NCI-H345 (cell line): ENCODE measurements around the gene ZNF148.

ENCODE experiments used
- DNase-seq: peaks from one replicate; lab custom pipeline; 2025; lab: John Stamatoyannopoulos, UW

Gene ZNF148

DNA sequence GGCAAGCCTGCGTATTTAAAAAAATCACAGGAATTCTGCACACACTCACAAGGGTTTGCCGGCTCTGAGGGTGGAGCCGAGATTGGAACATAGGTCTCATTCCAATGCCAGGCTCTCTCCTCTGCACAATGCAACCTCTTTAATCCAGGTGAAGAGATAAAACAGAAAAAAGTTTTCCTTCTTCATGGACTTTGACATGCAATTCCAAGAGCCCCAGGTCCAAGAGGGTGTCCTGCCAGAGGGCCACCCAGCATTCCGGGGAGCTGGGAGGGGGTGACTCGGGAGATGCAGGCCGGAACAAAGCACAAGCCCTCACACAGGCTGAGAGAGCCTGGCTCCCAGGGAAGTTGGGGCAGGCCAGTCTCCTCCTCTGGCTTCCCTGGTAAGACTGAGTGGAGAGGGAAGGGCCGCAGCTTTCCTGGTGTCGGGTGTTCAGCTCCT is 155.8 kb downstream of the ZNF148 start:
- no peak for DNase-seq

DNA sequence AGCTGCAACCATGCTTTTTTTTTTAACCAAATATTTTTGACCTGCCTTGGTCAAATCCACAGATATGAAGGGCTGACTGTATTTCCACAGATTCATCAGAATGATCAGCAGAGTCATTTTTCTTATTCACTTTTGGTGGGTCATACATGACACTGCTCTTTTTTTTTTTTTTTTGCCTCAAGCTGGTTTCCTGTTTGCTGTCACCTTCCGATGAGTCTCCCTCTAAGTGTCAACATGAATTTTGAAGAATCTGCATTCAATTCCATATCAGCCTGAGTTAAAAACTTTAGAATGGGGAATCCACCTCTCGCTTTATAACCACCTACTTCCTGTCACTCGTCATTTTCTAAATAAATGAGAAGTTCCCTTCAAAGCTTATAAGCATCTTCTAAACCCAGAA is 160.4 kb downstream of the ZNF148 start:
- DNase-seq: no peak

DNA sequence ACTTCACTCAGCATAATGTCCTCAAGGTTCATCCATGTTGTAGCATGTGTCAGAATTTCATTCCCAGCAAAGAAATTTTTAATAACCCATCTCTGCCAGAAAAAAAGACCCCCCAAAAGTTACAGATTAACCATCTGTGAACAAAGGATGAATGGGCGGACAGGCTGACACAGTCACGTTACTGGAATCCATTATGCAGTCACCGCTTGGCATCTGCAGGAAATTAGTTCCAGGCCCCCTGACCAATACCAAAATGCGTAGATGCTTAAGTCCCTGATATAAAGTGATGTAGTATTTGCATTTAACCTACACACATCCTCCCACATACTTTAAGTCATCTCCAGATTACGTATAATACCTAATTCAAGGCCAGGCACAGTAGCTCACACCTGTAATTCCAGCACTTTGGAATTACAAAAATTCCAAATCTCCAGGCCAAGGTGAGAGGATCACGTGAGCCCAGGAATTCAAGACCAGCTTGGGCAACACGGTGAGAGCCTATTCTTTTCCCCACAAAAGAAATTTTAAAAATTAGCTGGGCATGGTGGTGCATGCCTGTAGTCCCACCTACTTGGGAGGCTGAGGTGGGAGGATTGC is 161.1 kb downstream of the ZNF148 start:
- DNase-seq: no peak

DNA sequence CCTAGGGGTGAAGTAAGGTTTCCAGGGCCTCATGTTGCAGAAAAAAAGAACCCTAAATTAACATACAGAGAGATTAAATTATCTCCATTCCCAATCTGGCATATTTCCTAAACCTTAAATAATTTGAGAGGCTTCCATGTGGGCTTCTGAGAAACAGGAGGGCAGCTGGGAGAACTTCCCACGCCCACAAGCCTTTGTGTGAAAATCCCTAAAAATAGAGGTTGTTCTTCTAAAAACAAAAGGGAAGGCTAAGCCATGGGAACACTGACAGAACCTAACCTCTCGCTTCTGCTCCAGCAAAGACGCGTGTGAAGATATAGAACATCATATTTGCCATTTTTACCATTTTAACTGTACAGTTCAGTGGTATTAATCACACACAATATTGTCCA is 161.8 kb downstream of the ZNF148 start:
- DNase-seq: no peak

DNA sequence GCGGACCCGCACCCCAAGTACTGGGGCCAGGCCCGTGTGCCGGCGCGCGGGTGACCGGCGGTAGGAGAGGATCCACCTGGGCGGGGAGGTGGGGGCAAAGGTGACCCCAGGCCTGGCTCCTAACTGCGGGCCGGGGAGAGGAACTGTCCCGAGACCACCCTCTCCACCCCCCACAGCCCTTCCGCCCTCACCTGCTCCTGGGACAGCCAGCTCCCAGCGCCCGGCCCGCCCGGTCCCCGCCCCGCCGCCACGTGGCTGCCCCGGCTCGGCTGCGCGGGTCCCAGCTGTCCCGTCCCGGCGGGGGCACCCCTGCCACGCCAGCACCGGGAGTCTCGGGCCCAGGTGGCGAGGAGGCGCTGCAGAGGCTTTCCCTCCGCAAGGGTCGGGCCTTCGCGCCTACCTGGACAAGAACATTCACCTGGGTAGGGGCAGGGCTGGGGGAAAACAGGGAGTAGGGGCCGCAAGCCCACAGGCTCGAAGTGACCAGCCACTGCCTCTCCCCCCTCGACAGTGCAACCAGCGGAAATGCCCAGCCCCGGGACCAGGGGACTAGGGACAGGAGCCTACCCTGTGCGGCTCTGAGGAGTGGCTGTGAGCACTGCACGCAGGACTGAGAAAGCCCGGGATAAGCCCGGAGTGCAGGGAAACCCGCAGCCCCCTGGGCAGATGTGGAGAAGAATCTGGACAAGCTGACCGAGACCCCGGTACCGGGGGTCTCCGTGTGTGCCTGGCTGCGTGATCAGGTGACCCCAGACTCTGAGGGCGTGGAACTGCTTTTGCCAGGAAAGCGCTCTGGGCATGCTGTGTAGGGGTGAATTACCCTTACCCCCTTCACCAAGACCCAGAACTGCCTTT is 162.4 kb downstream of the ZNF148 start, which contains the start of gene SLC12A8:
TSS of gene SLC12A8 (minus strand) at position 240 of the 855 bp plus-strand sequence. CDS start 1,399 bp downstream, outside the sequence.
- DNase-seq: no peak

DNA sequence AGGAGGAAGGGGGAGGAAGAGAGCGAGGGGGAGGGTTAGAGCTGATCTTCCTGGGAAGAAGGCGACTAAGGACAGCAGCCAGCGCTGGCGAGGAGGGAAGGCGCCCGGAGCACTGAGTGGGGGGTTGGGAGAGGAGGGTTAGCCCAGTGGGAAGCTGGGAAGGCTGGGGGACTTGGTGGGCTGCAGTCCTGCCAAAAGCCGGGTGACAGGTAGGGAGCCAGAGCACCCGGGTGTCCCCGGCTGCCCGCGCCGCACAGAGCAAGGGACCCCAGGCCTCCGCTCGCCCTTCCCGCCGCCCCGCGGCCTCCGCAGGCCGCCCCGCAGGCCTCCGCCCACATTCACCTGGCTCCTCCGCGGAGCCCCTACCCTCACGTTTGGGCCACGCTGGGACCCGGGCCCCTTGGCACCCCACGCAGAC is 163.0 kb downstream of the ZNF148 start:
- no peak for DNase-seq

DNA sequence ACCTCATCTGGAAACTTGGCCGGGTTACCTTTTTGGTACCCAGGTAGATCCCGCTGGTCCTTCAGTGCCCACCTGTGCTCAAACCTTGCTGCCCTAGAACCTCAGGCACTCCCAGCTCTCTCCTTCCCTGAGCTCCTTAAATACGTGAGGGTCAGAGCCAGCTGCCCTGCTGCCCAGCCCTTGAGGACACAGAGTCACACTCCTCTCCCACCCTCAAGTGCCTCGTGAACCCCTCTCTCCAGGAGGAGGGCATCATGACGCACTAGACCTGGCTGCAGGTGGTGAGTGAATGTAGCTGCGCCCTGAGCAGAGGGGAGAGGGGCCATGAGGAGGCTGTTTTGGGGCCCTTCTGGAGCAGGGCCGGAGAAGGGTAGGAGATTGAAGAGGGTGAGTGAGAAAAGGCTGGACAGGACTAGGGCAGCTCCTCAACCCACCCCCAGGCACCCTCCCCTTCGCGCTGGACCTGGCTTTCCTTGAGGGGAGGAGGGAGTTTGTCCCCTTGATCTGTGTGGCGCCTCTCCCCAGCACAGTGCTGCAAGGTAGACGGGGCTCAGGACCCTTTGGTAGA is 163.5 kb downstream of the ZNF148 start:
- no peak for DNase-seq

DNA sequence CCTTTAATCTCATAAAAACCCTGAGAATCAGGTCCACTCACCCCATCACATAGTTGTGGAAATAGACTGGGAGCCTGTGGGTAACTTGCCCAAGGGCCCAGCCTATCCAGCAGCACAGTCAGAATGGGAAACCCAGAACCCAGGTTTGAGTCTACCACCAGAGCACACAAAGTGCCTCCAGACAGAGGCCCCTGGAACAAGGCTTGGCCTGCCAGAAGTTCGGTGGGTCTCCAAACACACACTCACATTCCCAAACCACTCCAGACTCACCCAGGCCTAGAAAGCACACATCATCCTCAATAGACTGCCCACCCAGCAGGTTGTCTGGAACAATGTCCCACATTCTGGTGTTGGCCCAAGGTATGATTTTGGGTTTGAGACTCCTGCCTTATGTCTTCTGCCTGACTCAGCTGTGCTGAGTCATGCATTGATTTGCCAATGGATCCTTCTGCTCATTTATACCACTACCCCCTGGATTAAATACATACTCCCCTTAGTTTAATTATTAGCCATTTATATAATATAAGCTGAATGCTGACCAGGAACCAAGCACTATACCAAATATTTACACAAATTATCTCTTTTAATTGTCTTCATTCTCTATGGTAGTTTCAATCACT is 167.1 kb downstream of the ZNF148 start:
- no peak for DNase-seq

DNA sequence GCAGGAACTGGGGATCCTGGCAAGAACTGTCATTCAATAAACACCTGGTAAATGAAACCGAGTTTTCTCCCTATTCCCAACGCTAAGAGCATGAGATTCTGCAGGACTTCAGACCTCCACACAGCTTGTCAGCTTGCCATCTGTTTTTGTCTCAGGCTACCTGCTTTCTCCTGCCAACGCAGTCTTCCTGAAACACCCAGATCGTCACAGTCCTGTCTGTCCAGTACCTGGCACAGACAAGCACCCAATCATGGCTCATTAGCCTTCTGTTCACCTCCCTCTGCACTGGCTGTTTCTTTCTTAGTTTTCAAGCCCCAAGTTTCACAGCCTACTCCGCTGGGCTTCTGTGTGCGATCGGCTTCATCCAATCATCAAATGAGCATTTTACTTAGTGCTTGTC is 167.6 kb downstream of the ZNF148 start:
- DNase-seq: no peak

DNA sequence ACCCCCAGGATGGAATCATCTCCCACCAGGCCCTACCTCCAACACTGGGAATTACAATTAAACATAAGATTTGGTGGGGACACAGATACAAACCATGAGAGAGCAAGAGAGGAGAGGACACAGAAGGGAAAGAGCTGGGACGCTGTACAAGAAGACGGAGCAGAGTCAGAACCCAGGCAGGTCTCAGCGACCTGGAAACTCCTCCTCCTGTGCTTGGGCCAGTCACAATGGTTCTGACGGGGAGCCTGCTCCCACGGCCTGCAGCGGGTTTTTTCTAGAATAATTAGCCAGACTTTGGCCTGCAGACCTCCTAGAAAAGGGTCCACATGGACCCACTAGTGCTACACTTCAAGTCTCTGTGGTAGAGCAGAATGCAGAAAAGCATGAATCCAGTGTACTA is 168.2 kb downstream of the ZNF148 start:
- no peak for DNase-seq

DNA sequence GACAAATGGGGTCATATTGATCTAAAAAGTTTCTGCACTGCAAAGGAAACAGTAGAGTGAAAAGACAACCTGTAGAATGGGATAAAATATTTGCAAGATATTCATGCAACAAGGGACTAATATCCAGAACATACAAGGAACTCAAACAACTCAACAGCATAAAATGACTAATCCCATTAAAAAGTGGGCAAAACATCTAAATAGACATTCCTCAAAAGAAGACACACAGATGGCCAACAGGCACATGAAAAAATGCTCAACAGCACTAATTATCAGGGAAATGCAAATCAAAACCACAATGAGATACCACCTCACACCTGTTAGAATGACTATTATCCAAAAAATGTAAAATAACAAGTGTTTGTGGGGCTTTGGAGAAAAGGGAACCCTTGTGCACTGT is 171.4 kb downstream of the ZNF148 start:
- no peak for DNase-seq

DNA sequence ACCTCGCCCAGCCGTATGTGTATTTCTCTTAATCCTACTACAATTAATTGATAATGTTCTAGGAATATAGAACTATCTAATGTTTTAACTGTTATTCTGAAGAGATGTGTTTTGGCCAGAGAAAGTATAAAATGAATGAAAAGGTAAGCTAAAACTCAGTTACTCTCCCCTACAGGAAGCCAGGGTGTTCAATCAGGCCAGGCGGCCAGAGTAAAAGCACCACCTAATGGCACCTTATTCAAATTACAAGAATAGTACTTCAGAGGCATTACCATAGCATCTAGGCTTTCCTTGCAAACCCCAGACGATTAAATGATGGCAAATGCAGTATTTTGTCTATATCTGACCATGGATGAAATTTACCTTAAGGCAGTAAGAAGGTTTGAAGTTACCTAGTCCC is 172.9 kb downstream of the ZNF148 start:
- DNase-seq: no peak

DNA sequence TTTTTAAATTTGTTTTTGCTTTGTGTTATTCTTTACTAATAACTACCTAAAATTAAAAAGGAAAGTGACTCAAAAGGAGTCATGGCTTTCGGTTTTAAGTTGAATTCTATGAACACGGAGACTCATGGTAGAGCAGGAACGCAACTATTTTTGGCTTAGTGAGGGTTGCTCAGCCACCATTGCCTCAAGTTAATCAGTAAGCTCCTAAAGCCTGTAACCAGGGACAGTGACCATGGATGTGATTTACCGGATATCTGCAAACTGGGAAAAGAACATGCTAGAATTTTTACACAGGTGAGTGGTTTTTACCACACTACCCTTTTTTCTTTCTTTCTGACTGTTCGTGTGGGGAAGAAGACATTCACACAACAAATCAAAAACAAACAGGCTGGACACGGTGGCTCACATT is 174.4 kb downstream of the ZNF148 start:
- DNase-seq: no peak

DNA sequence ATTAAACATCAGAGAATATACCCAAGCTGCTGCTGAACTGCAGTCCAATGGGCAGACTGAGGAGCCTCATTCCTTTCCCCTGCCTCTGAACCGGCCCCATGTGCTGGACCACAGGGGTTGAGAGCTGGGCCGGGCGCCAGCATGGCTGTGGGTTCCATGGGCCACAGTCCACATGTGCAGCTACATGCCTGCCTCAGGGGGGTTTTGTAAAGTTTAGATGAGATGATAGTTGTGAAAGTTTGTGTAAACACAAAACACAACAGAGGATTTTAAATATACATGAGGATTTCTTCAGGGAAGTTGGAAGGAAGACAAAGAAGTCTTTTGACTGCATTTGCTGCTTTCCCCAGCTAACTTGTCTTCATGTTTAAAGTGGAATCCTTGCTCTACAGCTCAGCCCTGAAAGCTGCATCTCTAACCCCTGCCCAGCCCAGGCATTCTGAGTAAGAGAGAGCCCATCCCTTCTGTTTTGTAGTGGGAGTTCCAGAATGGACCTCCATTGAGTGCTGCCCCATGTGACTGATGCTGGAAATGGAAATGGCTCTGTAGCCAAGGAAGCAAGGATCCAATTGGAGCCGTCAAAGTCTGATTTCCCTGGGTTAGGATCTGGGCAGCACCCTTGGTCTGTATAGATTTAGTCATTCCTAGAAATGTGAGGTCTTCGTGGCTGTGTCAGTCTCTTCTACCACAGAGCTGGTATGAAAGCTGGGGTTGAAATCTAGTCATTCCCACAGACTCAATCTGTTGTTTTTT is 180.1 kb downstream of the ZNF148 start:
- DNase-seq: no peak

DNA sequence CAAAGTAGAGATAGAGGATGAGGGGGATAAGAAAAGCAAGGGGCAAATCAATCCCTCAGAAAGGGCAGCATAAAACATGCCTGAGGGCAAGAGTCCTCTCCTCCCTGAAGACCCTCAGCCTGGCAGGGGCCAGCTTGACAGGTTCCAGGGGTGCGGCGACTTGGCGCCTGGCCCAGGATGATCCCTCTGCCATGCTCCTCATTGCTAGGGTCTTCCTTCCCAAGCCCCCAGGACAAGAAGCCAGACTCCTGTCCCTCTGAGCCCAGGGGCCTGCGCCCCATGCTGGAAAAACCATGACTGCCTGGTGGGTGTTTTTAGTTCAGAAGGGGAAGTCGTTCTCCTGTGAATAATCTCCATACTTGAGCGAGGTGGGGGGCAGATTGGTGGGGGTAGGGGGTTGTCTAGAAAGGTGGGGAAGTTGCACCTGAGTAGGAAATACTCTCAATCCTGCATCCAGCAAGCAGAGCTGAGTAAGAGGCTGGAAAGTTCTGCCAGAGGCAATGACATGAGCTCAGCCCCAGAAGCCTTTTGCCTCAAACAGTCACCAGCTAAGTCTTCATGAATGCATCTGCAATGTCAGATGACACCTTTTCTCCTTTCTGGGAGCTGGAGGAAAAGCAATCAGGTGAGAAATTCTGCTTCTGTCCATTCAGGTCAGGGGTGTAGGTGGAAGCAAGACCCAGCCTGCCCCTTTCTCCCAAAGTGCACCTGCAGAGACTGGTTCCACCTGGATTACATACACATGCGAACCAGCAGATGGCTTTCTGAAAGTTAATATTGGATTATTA is 180.9 kb downstream of the ZNF148 start:
- no peak for DNase-seq

DNA sequence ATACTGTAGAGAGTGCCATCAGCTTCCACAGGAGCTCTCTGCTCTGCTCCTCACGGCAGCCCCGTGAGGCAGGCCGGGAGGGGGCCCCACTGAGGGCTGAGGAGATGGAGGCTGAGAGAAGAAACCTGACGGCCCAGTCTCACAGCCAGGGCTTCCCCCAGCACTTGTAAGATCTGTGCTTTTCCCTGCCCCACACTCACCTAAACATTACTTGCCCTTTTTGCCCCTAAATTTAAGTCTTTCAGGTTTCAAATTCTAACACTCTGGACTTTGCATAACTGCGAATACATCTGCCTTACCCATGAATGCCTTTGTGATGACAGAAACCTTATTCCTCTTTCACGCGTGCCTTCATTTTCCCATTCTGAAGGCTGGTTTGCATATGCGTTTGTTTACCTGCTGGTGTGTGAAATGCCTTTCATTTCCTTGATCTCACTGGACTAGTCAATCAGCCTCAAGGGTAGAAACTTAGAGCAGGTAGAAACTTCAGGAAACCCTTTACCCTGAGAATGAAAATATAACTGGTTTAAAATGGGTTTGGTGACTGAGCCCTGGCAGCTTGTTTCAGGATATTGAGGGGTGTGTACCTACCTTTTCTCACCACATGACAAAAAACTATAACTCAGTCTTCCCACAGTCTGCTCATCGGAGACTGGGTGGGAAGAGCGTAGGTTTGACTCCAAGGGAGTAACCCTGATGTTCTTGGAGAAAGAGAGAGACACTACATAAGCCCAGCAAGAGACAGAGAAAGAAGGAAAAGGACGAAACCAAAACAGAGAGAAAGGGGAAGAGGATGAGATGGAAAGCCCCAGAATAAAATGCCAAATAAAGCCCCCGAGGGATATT is 182.7 kb downstream of the ZNF148 start:
- DNase-seq: no peak

DNA sequence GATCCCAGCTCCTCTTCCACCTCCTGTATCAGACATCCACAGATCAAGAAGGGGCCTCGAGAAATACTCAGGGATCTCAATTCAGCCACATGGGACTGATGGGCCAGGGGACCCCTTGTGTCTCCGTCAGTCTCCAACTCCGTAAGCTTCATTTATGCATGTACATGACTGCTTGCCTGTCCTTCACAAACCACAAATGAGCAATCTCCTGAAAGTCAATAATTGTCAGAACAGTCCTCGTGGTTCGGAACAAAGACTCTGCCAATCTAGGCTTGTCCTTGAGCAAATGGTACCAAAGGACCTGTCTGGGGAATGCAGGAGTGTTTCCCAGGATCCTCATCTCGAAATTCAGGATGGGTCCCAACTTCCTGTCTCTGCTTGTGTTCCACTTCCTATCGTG is 183.4 kb downstream of the ZNF148 start:
- no peak for DNase-seq

DNA sequence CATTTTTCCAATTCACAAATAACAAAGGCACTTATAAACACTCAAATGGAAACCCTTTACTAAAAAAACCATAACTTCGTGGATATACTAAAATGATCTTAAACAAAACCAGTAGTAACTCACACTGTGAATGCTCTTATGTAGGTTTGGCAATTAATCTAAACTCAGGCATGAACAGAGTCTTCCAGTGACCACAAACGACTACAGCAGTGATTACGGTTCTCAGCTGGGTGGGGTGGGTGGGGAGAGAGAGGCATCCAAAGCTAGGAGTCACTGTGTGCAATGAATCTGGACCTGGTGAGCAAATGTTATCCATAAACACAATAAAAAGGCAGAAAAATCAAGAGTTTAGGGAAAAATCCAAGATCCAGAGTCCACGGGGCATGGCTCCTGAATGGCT is 183.9 kb downstream of the ZNF148 start:
- DNase-seq: no peak

DNA sequence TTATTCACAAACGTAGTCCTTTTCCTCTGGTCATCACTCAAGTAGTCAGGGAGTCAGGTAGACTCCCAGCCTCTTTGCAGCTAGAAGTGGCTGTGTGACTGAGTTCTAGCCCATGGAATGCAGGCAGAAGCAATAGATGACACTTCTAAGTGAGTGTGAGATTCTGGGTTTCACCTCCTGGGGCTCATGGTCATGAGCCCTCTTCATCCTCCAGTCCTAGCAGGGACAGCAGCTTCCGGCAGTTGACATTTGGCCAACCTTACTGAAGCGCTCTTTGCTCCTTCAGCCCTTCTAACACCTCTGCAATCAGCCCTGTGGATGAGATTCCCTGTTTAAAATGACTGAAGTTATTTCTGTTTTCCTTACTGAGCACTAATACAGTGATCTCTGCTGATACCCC is 184.3 kb downstream of the ZNF148 start:
- no peak for DNase-seq
